ENCODE measurements around the gene CFAP61.

The CFAP61 gene

DNA sequence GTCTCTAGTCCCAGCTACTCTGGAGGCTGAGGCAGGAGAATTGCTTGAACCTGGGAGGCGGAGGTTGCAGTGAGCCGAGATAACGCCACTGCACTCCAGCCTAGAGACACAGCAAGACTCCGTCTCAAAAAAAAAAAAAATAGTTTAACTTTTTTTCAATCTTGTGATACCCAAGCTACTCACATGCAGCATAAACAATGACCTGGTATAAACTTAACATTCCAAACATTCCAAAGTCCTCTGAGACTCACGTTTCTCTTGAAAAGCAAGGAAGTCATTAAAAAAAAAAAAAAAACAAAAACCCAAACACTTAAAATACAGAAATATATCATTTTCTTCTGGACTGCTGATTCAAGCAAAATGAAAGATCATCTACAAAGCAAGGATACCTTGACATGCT, 14.4 kb upstream of the CFAP61 start:
- DNase-seq = no peak

DNA sequence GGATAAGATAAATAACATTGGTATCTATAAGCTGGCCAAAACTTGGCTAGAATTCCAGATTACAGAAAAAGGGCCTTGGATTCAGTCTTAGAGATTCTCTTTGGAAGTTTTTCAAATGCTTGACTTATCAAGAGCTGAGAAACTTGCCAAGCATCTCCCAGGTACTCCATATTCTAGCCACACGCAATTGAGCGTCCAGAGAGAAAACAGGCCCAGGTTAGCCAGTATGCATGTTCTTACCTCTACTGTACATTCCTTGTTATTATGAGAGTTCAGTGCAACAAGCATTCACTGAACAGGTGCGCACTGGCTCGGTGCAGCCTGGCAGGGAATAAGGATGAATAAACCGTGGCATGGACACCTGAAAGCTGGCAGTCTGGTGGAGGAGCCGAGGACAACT, 13.7 kb upstream of the CFAP61 start:
- no peak for DNase-seq

- DNase-seq = no peak
Observed at GRCh38 chr20:20039752-20040387, 12.5 kb upstream of the CFAP61 start.

DNA sequence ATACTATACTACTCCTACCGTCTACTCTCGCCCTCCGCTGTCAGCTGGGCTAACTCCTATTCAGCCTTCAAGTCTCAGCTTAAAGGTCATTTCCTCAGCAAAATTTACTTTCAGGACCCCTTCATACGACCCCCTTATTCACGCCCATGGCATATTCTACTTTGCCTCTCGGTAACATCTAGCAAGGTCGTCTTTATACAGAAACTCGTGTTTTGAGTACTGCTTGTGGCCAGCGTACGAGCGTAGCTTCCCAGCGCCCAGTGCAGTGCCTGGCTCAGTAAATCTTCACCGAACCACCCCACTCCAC, 612 bp upstream of the CFAP61 start:
- no peak for DNase-seq

DNA sequence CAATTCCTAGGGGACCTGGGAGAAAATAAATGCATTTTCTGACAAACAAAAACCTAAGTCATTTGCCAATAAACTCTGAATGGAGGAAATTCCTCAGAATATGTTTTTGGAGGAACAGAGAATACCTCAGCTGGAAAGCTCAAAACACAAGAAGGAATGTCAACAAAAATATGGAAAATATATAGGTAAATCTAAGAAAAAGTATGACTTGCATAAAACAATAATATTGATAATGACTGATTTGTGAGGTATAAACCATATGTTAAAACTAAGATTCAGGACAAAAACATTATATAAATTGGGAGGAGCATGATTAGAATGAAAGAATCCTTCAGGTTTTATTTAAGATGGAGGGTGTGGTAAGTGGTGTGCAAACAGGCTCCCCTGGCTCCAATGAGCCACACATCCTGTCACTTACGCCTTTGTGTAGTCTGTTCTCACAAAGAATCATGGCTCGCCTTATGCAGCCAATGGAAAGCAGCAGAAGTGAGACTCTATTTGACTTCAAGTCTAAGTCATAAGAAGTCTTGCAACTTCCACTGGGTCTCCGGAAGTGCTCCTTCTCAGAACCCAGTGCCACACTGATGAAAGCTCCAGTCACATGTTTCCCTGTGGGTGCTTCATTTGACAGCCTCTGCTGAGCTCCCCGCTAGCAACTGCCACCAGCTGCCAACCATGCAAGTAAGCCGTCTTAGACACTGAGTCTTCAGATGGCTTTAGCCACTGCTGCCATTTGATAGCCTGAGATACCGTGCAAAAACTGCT, 8.1 kb downstream of the CFAP61 start:
- no peak for DNase-seq

DNA sequence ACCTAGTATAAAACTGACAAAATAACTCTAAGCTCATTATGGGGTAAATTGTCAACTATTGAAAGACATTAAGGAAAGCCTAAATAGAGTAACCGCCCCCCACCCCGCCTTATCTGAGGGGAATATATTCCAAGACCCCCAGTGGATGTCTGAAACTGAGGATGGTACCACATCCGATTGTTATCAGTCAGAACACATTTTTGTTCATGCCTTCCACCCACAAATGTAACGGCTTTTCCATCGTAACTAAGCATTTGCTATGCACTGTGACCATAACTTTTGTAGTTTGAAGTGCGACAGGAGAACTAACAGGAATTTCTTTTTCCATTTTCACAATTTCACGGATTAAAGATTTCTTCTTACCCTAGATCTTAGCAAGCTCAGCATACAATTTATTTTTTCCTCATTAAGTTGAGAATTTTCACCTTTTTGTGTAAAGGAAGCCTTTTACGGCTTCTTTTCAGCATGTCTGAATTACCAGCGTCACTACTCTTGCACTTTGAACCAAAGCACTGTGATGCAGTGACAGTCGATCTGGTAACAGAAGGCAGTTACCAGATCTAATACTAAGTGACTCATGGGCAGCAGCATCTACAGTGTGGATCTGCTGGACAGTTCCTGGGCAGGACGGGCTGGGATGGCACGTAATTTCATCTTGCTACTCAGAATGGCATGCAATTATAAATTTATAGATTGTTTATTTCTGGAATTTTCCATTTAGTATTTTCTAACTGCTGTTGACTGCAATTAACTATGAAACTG, 11.8 kb downstream of the CFAP61 start:
- DNase-seq = no peak

DNA sequence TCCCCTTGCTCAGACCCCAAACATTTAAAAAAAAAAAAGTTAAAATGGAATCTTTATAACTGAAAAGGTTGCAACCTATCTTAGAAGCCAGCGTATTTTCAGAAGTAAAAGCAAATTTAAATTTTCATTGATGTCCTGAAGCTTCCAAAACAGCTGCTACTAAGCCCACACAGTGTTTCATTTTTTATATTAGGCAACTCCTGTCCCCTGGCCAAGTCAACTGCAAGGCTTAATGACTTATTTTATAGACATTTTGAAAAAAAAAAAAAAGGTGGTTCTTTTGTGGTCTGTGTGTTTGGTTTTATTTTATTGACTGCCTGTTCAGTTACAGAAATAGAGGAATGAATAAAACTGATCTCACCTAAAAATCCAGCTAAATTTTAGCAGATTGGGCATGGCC, 13.0 kb downstream of the CFAP61 start:
- no peak for DNase-seq

DNA sequence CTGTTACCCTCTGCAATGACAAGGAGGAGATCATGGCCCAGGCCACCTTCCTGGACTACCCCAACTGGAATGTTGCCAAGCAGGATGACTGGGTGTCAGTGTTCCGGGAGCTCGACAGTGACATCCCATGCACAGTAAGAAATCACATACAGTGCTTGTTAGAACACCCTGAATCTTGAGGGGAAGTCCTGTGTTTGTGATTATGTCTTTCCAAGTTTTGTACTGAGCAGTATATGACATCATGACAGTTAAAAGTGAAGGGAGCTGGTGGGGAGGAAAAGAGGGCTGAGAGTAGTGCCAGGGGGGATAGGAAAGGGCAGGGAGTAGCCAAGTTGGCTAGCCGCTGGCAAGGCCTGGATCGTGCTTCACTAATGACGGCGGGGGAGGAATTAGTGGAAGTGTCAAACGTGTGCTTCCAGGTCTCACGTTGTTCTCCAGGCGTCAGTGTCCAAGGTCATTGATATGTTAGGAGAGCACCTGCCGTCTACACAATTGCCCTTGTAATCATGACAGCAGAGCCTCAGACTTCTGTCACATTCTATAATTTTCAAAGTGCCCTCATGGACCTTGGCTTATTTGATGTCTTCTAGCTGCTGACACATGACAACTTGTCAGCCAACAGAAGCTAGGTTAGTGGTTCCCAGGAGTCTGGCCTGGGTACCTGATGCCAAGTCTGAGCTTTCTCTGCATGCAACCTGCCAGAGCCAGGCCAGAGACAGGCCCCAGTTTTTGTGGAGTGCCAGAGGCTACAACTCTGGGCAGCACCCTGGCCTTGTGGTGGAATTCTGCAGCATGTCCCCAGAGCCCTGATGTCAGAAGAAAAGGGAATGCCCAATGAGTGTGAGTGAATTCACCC, 18.8 kb downstream of the CFAP61 start:
- DNase-seq = no peak

GRCh38 chr20:20073801-20074371, 21.6 kb downstream of the CFAP61 start:
- no peak for DNase-seq

DNA sequence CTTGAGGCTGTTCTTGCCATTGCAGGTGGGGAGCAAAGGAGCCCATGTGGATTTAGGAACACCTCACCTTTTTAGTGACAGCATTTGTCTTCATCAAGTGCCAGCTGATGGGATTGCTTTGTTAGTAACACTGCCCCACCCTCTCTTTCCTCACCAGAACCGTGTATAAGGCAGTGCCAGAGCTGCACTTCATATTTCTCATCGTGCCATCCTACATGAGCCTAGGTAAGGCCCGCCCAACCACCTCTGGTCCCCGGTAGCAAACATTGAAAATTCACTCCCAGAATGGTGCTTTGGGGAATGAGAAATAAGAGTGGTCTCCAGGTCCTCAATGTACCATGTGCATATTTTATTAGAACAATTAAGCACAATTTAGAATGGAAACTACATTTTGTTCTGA, 22.7 kb downstream of the CFAP61 start:
- no peak for DNase-seq

DNA sequence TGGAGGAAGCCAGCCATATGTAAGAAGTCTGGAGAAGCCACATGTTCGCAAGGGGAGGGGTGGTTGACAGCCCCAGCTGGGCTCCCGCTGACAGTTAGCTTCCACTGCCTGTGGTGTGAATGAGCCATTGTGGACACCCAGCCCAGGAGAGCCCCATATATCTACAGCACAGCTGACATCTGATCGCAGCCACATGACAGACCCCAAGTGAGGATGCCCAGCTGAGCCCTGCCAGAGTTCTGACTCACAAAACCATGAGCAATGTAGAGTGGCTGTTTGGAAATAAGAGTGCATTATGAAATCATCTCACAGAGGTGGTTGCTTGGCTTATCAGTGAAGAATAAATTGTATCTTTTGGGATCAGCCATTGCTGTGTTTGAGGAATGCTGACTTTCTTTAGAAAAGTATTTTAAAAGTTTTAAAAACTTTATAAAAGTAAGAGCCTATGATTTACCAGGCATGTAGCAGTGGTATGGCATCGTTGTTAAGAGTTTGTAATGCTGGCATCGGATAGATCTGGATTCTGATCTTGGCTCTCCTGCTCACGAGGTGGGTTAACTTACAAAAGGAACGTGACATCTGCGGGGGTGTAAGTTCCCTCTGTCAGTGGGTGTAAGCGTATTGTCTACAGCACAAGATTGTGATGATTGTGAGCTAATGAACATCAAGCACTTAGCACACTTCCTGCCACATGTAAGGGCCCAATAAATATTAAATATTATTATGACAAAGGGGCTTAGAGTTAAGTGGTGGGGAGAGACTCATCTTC, 24.1 kb downstream of the CFAP61 start:
- DNase-seq = no peak

- DNase-seq = peak; percentile 61 to 75
Observed at GRCh38 chr20:20078041-20078440, 25.7 kb downstream of the CFAP61 start.

GRCh38 chr20:20079102-20079784, 26.9 kb downstream of the CFAP61 start:
- peak; percentile 92 to 96 for DNase-seq

- DNase-seq = peak; percentile 59 to 87
Observed at GRCh38 chr20:20083807-20084206, 31.5 kb downstream of the CFAP61 start.

- DNase-seq = no peak
Observed at GRCh38 chr20:20084296-20084752, 32.0 kb downstream of the CFAP61 start.

GRCh38 chr20:20085071-20085470, 32.7 kb downstream of the CFAP61 start:
- no peak for DNase-seq

DNA sequence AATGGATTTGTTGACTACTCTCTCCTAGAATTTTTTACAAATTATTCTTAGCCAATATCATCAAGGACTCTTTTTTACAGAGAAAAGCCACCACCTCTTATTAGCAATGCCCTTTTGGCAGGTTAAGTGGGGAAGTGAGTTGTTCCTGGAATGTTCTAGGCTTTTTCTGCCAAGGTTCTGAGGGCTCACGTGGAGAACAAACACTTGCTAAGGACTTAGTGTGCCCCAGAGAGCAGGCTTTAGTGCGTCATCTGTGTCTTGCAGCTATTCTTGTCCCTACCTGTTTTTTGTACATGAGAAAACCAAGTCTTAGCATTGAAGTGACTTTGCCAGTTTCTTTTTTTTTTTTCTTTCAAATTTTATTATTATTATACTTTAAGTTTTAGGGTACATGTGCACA, 33.5 kb downstream of the CFAP61 start:
- DNase-seq = no peak

DNA sequence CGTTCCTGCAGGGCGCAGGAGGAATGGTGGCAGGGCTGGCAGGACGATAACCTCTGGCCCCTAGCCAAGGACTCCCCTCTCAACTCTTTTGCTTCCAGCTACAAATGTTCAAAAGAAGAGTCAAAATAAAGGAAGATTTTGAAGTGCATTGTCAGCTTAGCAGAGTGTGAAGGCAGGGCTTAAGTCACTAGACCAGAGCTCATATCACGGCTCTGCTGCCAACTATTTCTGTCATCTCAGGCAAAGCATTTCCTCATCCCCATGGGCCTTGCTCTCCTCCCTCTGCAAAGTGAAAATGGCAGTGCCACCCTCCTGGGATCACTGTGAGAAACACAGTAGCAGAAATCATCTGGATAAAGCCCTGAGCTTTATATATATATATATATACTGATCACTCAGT, 36.7 kb downstream of the CFAP61 start:
- DNase-seq = no peak

- no peak for DNase-seq
Observed at GRCh38 chr20:20089939-20090338, 37.6 kb downstream of the CFAP61 start.

GRCh38 chr20:20092827-20093226, 40.5 kb downstream of the CFAP61 start:
- DNase-seq = no peak

GRCh38 chr20:20094410-20094809, 42.1 kb downstream of the CFAP61 start:
- no peak for DNase-seq
